Ovary (tissue), 3 donors: ENCODE results near the gene LHX2.

Experiments
- POLR2A ChIP-seq: fragments of 450-650 bp; IDR thresholded peaks from one replicate; pipeline ENCODE4 v1.6.1; 2017; ENCODE audit warnings: antibody characterized with exemption, mild to moderate bottlenecking, moderate library complexity
- TF ChIP-seq, protein P1 (sequence below), 3 donors: fragments of 450-650 bp in 2 of 3; fragments of 200-600 bp in 1 of 3; IDR thresholded peaks; one replicate each; pipeline versions ENCODE4 v1.5.1 to v1.8.0; 2016 to 2022; ENCODE audit warnings: antibody characterized with exemption in 3 of 3, mild to moderate bottlenecking in 1 of 3
- donor health status: DM: no; HTN: no; CAD: no.

DNA sequence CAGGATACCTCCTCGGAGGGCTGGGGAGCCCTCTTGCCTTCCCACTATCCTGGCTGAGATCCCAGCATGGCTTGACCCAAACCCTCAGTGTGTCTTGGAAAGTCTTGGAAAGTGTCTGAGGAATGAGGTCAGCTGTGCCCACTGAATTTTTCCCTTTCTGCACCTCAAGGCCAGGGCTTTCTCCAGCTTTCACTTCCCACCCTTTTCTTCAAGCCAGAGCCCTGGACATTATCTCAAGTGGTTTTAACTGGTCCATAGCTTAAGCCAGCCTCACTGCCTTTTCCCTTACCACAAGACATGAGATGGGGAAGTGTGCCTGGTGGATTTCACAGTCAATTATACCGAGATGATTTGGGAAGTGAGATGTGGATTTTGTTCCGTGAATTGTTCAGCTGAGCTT, 35.7 kb upstream of the LHX2 start:
- TF ChIP-seq, protein P1, sequence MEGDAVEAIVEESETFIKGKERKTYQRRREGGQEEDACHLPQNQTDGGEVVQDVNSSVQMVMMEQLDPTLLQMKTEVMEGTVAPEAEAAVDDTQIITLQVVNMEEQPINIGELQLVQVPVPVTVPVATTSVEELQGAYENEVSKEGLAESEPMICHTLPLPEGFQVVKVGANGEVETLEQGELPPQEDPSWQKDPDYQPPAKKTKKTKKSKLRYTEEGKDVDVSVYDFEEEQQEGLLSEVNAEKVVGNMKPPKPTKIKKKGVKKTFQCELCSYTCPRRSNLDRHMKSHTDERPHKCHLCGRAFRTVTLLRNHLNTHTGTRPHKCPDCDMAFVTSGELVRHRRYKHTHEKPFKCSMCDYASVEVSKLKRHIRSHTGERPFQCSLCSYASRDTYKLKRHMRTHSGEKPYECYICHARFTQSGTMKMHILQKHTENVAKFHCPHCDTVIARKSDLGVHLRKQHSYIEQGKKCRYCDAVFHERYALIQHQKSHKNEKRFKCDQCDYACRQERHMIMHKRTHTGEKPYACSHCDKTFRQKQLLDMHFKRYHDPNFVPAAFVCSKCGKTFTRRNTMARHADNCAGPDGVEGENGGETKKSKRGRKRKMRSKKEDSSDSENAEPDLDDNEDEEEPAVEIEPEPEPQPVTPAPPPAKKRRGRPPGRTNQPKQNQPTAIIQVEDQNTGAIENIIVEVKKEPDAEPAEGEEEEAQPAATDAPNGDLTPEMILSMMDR (IDR thresholded peaks at IDR 0.05): no peak
- TF ChIP-seq POLR2A: no peak
